Uterus (tissue), 4 donors: ENCODE data around the gene PLEKHG2. TPM values are rescaled to one million over a fixed set of nuclear protein-coding genes. Genes with fewer than 3 reads are reported as not detected.
A peak's percentile ranks its signal among the peaks of the same experiment; 100 is the strongest.

ENCODE experiments used
- DNase-seq, 2 donors: peaks; one replicate each; pipeline ENCODE4 v3.0.0-alpha.2; 2019 to 2020
- H3K27ac ChIP-seq, 2 donors: fragments of 200-600 bp; sonication (generic); 1 replicate in 1 of 2; 2 replicates in 1 of 2; pipeline ENCODE4 v1.5.1; 2016 to 2018
- H3K27me3 ChIP-seq, 2 donors: fragments of 200-600 bp; sonication (generic); one replicate each; pipeline ENCODE4 v1.5.1; 2018 to 2019; ENCODE audit warnings: control low read depth in 1 of 2
- H3K36me3 ChIP-seq, 2 donors: fragments of 200-600 bp; sonication (generic); one replicate each; pipeline ENCODE4 v1.5.1; 2019; ENCODE audit warnings: control low read depth in 1 of 2
- H3K4me1 ChIP-seq, 2 donors: fragments of 200-600 bp; sonication (generic); one replicate each; pipeline ENCODE4 v1.5.1; 2018 to 2019; ENCODE audit warnings: control low read depth in 1 of 2
- H3K4me3 ChIP-seq, 2 donors: fragments of 200-600 bp; sonication (generic); 1 replicate in 1 of 2; 2 replicates in 1 of 2; pipeline ENCODE4 v1.5.1; 2018 to 2019; ENCODE audit warnings: mild to moderate bottlenecking in 1 of 2
- H3K9me3 ChIP-seq, 2 donors: fragments of 200-600 bp; sonication (generic); one replicate each; pipeline ENCODE4 v1.5.1; 2019; ENCODE audit warnings: control low read depth in 1 of 2
- CTCF ChIP-seq, 4 experiments: fragments of 200-600 bp in 2 of 4; fragments of 450-650 bp in 2 of 4; sonication (generic) in 2 of 4; IDR thresholded peaks; one replicate each; pipeline ENCODE4 v1.5.1; 2016 to 2019; ENCODE audit warnings: antibody characterized with exemption in 4 of 4, mild to moderate bottlenecking in 2 of 4, moderate library complexity in 1 of 4
- POLR2A ChIP-seq, 2 donors: fragments of 450-650 bp; IDR thresholded peaks; one replicate each; pipeline ENCODE4 v1.6.1; 2016; ENCODE audit warnings: antibody characterized with exemption in 2 of 2, mild to moderate bottlenecking in 1 of 2, moderate library complexity in 1 of 2
- intact Hi-C: fragments of 100-400 bp; cut with DNase I; formaldehyde crosslinking; loops from one replicate; pipeline ENCODE4 v1.15.1; 2023; ENCODE audit warnings: low total_unique reads
- microRNA-seq: library from miRNA; unstranded; fragments of <30 nt; microRNA quantifications from one replicate; pipeline ENCODE4, GENCODE V29; 2016; ENCODE audit warnings: borderline microRNAs expressed, borderline replicate concordance
- small RNA-seq: library from RNA; depleted of rRNA; stranded (forward); fragments of <200 nt; gene quantifications from one replicate; pipeline ENCODE3, GENCODE V24; 2016
- total RNA-seq, 4 donors: library from RNA; depleted of rRNA in 3 of 4; stranded (reverse); fragments of >200 nt in 3 of 4; gene quantifications; one replicate each; pipeline versions ENCODE4 v1.1.0 to v1.2.4, GENCODE V29; 2014 to 2023
- donor health status: DM: yes; HTN: yes; CAD: no.

PLEKHG2 gene
- total RNA-seq, 4 donors from 2014 or later, result 5.1 to 120 (median 21.6) TPM

- peak; percentile 41 to 74 (median 58) for TF ChIP-seq CTCF (IDR thresholded peaks at IDR 0.05)
- TF ChIP-seq POLR2A (IDR thresholded peaks at IDR 0.05), result no peak
- Histone ChIP-seq H3K9me3 (no peaks in the 10 kb centered on the region), H3K27me3 (no peaks in the 10 kb centered on the region), H3K4me3 (no peak overlapping the region), H3K36me3 (no peaks in the 10 kb centered on the region), H3K4me1 (no peaks in the 10 kb centered on the region), H3K27ac (no peak overlapping the region)
- intact Hi-C loops, result loop anchor here (10.0 kb wide), 1 partner anchor 61 kb away; the partner anchor contains the start of gene EID2B
- DNase-seq, result peak; percentile 36 to 49
Observed at GRCh38 chr19:39474139-39474620, 61.7 kb downstream of the PLEKHG2 start.

GRCh38 chr19:39475748-39476147 lies 63.3 kb downstream of the PLEKHG2 start:
- H3K27me3 ChIP-seq, result no peaks in the 10 kb centered on the region
- intact Hi-C loops, result loop anchor here (10.0 kb wide), 1 partner anchor 59 kb away; the partner anchor contains the start of gene EID2B
- H3K4me3 ChIP-seq, result no peak overlapping the region
- DNase-seq, result no peak
- H3K27ac ChIP-seq, result no peak overlapping the region
- H3K36me3 ChIP-seq, result no peaks in the 10 kb centered on the region
- no peaks in the 10 kb centered on the region for H3K4me1 ChIP-seq
- no peaks in the 10 kb centered on the region for H3K9me3 ChIP-seq
- TF ChIP-seq POLR2A (IDR thresholded peaks at IDR 0.05) (no peak), CTCF (IDR thresholded peaks at IDR 0.05) (no peak)

Small RNA genes lying within 50 kb of the gene (microRNA-seq; reads per million reads assigned to microRNA genes)
- gene MIR4530, result 3.9 reads per million

Small RNA genes lying within 50 kb of the gene (small RNA-seq; reads per million reads assigned to genes)
- gene MIR4530 (not detected), gene RN7SL566P (not detected)

Other genes with a start within 250 kb of the PLEKHG2 start
- gene NCCRP1, start 215.7 kb upstream of the PLEKHG2 start, total RNA-seq, result not detected
- not detected for gene SYCN, start 208.4 kb upstream of the PLEKHG2 start, total RNA-seq
- gene IFNL3, start 167.7 kb upstream of the PLEKHG2 start, total RNA-seq, result not detected
- under 1 TPM in 1 of 4 donors, not detected in 3; 0.90 TPM for gene IFNL4, start 163.8 kb upstream of the PLEKHG2 start, total RNA-seq
- not detected for gene IFNL2, start 144.3 kb upstream of the PLEKHG2 start, total RNA-seq
- not detected for gene IFNL1, start 116.3 kb upstream of the PLEKHG2 start, total RNA-seq
- 1 to 10 TPM in 2 of 4 donors, not detected in 2; 1.4 to 4.7 TPM for gene LRFN1, start 91.8 kb upstream of the PLEKHG2 start, total RNA-seq
- 10 to 100 TPM; 10.4 to 43.0 (median 18.9) TPM for gene GMFG, start 76.6 kb upstream of the PLEKHG2 start, total RNA-seq
- 100 to 1,000 TPM in 1 of 4 donors, 10 to 100 TPM in 3; 11.3 to 128 (median 58.6) TPM for gene SAMD4B, start 70.2 kb upstream of the PLEKHG2 start, total RNA-seq
- gene PAF1, start 21.6 kb upstream of the PLEKHG2 start, total RNA-seq, result 10 to 100 TPM; 21.8 to 65.6 (median 33.7) TPM
- gene MED29, start 21.3 kb upstream of the PLEKHG2 start, total RNA-seq, result 100 to 1,000 TPM in 1 of 4 donors, 10 to 100 TPM in 3; 15.6 to 282 (median 40.8) TPM
- 100 to 1,000 TPM in 2 of 4 donors, 10 to 100 TPM in 1, 1 to 10 TPM in 1; 5.0 to 276 (median 145) TPM for gene ZFP36, start 5.8 kb upstream of the PLEKHG2 start, total RNA-seq
- 1,000 to 10,000 TPM in 3 of 4 donors, 10 to 100 TPM in 1; 50.5 to 6,434 (median 2,757) TPM for gene RPS16, start 23.3 kb downstream of the PLEKHG2 start, total RNA-seq
- gene SUPT5H, start 32.9 kb downstream of the PLEKHG2 start, total RNA-seq, result 100 to 1,000 TPM in 1 of 4 donors, 10 to 100 TPM in 3; 11.8 to 119 (median 40.0) TPM
- 10 to 100 TPM; 21.0 to 48.6 (median 28.5) TPM for gene TIMM50, start 68.2 kb downstream of the PLEKHG2 start, total RNA-seq
- under 1 TPM in 1 of 4 donors, not detected in 3; 0.41 TPM for gene DLL3, start 86.3 kb downstream of the PLEKHG2 start, total RNA-seq
- under 1 TPM in 1 of 4 donors, not detected in 3; 0.41 TPM for gene SELENOV, start 102.5 kb downstream of the PLEKHG2 start, total RNA-seq
- 1 to 10 TPM in 3 of 4 donors, under 1 TPM in 1; 0.29 to 6.6 (median 5.1) TPM for gene EID2B, start 120.2 kb downstream of the PLEKHG2 start, total RNA-seq
- 10 to 100 TPM in 2 of 4 donors, 1 to 10 TPM in 2; 3.8 to 15.5 (median 8.6) TPM for gene EID2, start 127.5 kb downstream of the PLEKHG2 start, total RNA-seq
- gene LGALS13, start 189.9 kb downstream of the PLEKHG2 start, total RNA-seq, result not detected
- gene LGALS16, start 243.2 kb downstream of the PLEKHG2 start, total RNA-seq, result not detected